PC-9 (cell line): Measurements from ENCODE around the gene OR7A5.

ENCODE experiments used
- EZH2 ChIP-seq: fragments of 200-600 bp; sonication (generic); IDR thresholded peaks from 2 replicates; pipeline ENCODE4 v1.8.0; 2017; ENCODE audit warnings: antibody characterized with exemption, low read depth
- TF ChIP-seq, protein P1 (sequence below): fragments of 200-600 bp; sonication (generic); conservative IDR thresholded peaks from 2 replicates; pipeline ENCODE4 v1.6.1; 2017; ENCODE audit warnings: mixed run types, antibody characterized with exemption, mild to moderate bottlenecking, moderate library complexity

GRCh38 chr19:14809272-14810057 is 25.5 kb downstream of the OR7A5 start:
- TF ChIP-seq, protein P1, sequence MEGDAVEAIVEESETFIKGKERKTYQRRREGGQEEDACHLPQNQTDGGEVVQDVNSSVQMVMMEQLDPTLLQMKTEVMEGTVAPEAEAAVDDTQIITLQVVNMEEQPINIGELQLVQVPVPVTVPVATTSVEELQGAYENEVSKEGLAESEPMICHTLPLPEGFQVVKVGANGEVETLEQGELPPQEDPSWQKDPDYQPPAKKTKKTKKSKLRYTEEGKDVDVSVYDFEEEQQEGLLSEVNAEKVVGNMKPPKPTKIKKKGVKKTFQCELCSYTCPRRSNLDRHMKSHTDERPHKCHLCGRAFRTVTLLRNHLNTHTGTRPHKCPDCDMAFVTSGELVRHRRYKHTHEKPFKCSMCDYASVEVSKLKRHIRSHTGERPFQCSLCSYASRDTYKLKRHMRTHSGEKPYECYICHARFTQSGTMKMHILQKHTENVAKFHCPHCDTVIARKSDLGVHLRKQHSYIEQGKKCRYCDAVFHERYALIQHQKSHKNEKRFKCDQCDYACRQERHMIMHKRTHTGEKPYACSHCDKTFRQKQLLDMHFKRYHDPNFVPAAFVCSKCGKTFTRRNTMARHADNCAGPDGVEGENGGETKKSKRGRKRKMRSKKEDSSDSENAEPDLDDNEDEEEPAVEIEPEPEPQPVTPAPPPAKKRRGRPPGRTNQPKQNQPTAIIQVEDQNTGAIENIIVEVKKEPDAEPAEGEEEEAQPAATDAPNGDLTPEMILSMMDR: no peak
- TF ChIP-seq EZH2: no peak
